ENCODE data around the gene OIP5. TPM values are rescaled to one million over a fixed set of nuclear protein-coding genes. Genes with fewer than 3 reads are reported as not detected.

The OIP5 gene
- total RNA-seq: 4.4 and 5.3 TPM in 2 replicates

DNA sequence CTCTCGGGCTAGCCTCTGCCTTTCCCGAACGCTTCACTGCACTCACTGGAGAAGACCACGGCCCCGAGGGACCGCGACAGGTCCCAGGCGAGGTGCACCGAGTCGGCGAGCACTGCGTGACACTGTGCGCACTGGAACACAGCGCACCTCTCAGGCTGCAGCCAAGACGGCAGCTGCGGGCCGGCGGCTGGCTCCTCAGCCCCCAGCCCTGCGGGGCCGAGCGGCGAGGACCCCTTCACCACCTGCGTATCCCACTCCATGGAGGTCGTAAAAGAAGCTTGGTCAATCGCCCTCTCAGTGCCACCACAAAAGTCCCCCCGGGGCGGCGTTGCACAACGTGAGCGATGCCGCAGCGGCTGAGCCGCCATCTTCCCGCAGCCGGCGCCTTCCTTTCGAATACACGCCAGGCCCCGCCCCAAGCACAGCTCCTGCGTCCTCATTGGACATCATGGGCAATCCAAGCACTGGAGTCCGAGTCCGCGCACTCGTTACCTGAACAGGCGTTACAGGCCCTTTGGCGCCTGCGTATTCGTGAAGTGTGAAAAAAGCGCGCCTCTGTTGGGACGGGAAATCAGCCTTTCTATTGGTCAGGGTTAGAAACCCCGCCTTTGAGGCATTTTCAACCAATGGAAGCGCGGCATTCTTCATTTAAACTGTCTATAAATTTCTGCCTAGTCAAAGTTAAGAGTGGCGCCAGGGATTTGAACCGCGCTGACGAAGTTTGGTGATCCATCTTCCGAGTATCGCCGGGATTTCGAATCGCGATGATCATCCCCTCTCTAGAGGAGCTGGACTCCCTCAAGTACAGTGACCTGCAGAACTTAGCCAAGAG, at the start of gene OIP5, which contains the start of gene NUSAP1:
Gene OIP5, minus strand, starts transcription at position 398 of the 832 bp plus-strand sequence. Its CDS starts 30 bp downstream, at position 368.
Gene NUSAP1, plus strand, starts transcription at position 688 of the 832 bp plus-strand sequence. Its CDS starts 77 bp downstream, at position 765.

Other genes starting within 250 kb of the OIP5 start
- gene INO80, start 216.3 kb downstream of the OIP5 start, total RNA-seq: 12.6 and 26.7 TPM in 2 replicates
- gene EXD1, start 101.8 kb downstream of the OIP5 start, total RNA-seq: not detected in 2 replicates
- 39.3 and 56.6 TPM in 2 replicates for gene CHP1, start 101.3 kb downstream of the OIP5 start, total RNA-seq
- gene NUSAP1, start 290 bp upstream of the OIP5 start, total RNA-seq: 56.8 and 69.5 TPM in 2 replicates
- 17.0 and 20.3 TPM in 2 replicates for gene NDUFAF1, start 69.9 kb upstream of the OIP5 start, total RNA-seq
- gene RTF1, start 84.5 kb upstream of the OIP5 start, total RNA-seq: 11.5 and 20.3 TPM in 2 replicates
- 0.16 and 0.57 TPM in 2 replicates for gene ITPKA, start 161.3 kb upstream of the OIP5 start, total RNA-seq
- under 0.01 and 0.06 TPM in 2 replicates for gene LTK, start 181.2 kb upstream of the OIP5 start, total RNA-seq
- gene RPAP1, start 211.7 kb upstream of the OIP5 start, total RNA-seq: 13.0 and 24.5 TPM in 2 replicates
- gene TYRO3, start 226.6 kb upstream of the OIP5 start, total RNA-seq: 6.8 and 7.0 TPM in 2 replicates

Data from bladder microvascular endothelial cell (primary cell).